Ovary (tissue), 9 donors: ENCODE results near the gene SH3RF1. TPM values are rescaled to one million over a fixed set of nuclear protein-coding genes. Genes with fewer than 3 reads are reported as not detected.
A peak's percentile ranks its signal among the peaks of the same experiment; 100 is the strongest.

Source experiments
- DNase-seq, 5 donors: peaks; one replicate each; pipeline ENCODE4 v3.0.0-alpha.2; 2019 to 2020
- H3K27ac ChIP-seq, 2 donors: fragments of 200-600 bp; one replicate each; pipeline versions ENCODE4 v1.5.1 to v1.8.0; 2019 to 2022
- H3K27me3 ChIP-seq: fragments of 200-600 bp; one replicate; pipeline ENCODE4 v1.8.0; 2022
- H3K36me3 ChIP-seq: fragments of 200-600 bp; sonication (generic); one replicate; pipeline ENCODE4 v1.5.1; 2019
- H3K4me1 ChIP-seq: one replicate; pipeline ENCODE4 v1.8.1; 2013; ENCODE audit warnings: mild to moderate bottlenecking, moderate library complexity; ENCODE audit not compliant: insufficient read depth
- H3K4me3 ChIP-seq: fragments of 200-600 bp; sonication (generic); one replicate; pipeline ENCODE4 v1.5.1; 2017
- H3K9me3 ChIP-seq, 2 donors: fragments of 200-600 bp in 1 of 2; sonication (generic) in 1 of 2; one replicate each; pipeline versions ENCODE4 v1.5.1 to v1.8.1; 2013 to 2019; ENCODE audit warnings: mild to moderate bottlenecking in 1 of 2, moderate library complexity in 1 of 2
- CTCF ChIP-seq, 3 donors: fragments of 450-650 bp in 2 of 3; fragments of 200-600 bp in 1 of 3; IDR thresholded peaks; one replicate each; pipeline versions ENCODE4 v1.5.1 to v1.8.0; 2016 to 2022; ENCODE audit warnings: antibody characterized with exemption in 3 of 3, mild to moderate bottlenecking in 1 of 3
- EP300 ChIP-seq: sonication (generic); formaldehyde crosslinking; IDR thresholded peaks from one replicate; pipeline ENCODE4 v1.6.1; 2017; ENCODE audit warnings: antibody characterized with exemption
- POLR2A ChIP-seq: fragments of 450-650 bp; IDR thresholded peaks from one replicate; pipeline ENCODE4 v1.6.1; 2017; ENCODE audit warnings: antibody characterized with exemption, mild to moderate bottlenecking, moderate library complexity
- WGBS, 3 donors: extraction: QIAGEN DNeasy Blood & Tissue Kit in 1 of 3; methylation state at CpG; one replicate each; pipeline versions ENCODE4 v1.1.5 to v1.1.7; 2013 to 2017; 5-methylcytosine and 5-hydroxymethylcytosine counted together
- intact Hi-C, 4 donors: fragments of 100-400 bp; cut with DNase I; formaldehyde crosslinking; loops; one replicate each; pipeline versions ENCODE4 v1.11.0 to v1.15.1; 2022 to 2023
- polyA plus RNA-seq, 2 donors: library from polyadenylated mRNA; stranded (reverse); fragments of 200-250 nt in 1 of 2; fragments of 350-450 nt in 1 of 2; fragmentation: Illumina TruSeq in 1 of 2; extraction: RNeasy Lipid Tissue Mini Kit (QIAGEN cat#74804) in 1 of 2; gene quantifications; one replicate each; pipeline ENCODE4 v1.2.3, GENCODE V29; 2013 to 2014
- total RNA-seq, 7 donors: library from RNA; depleted of rRNA in 2 of 7; stranded (reverse); fragments of >200 nt in 2 of 7; fragmentation: NEBNext Ultra II Directional in 3 of 7; extraction: Animal tissue kit (Norgen Biotek cat#: 25700) in 3 of 7; gene quantifications; one replicate each; pipeline versions ENCODE4 v1.1.0 to v1.2.4, GENCODE V29; 2016 to 2023
- donor health status: DM: no; HTN: no; CAD: no; lungs with moderate emphysema.
- donor health status: DM: no; HTN: no; CAD: no.
- donor health status: Bipolar disorder and iron deficiency.
- donor health status: DM: yes; HTN: yes; CAD: no.
- donor health status: DM: no; HTN: no; CAD: no.
- donor health status: DM: yes; HTN: yes; CAD: no.

SH3RF1 gene
- total and polyA plus RNA-seq, 9 donors: 8.2 to 32.6 (median 22.3) TPM

GRCh38 chr4:169098532-169098931 is 172.2 kb downstream of the SH3RF1 start:
- WGBS, 3 donors: 91 to 94% (median 93%) methylated on average over 2 of the region's 2 CpGs
- H3K27me3 ChIP-seq: no peaks in the 10 kb centered on the region
- no peak for DNase-seq
- no peak for TF ChIP-seq POLR2A
- TF ChIP-seq CTCF (IDR thresholded peaks at IDR 0.05): no peak
- TF ChIP-seq EP300: no peak
- H3K27ac ChIP-seq: peak overlapping the region in 1 of 2 donors; percentile 28
- intact Hi-C loops: no loop called here
- no peaks in the 10 kb centered on the region for H3K36me3 ChIP-seq
- H3K4me3 ChIP-seq: no peak overlapping the region
- H3K9me3 ChIP-seq: no peaks in the 10 kb centered on the region
- H3K4me1 ChIP-seq: peaks cover 9% of the 10 kb centered on the region

GRCh38 chr4:169098054-169098497 is 172.7 kb downstream of the SH3RF1 start:
- H3K27me3 ChIP-seq: no peaks in the 10 kb centered on the region
- H3K4me1 ChIP-seq: peaks cover 9% of the 10 kb centered on the region
- TF ChIP-seq EP300 (no peak), POLR2A (no peak), CTCF (IDR thresholded peaks at IDR 0.05) (no peak)
- H3K9me3 ChIP-seq: no peaks in the 10 kb centered on the region
- no peaks in the 10 kb centered on the region for H3K36me3 ChIP-seq
- WGBS, 3 donors: 92 to 98% (median 92%) methylated on average over 2 of the region's 2 CpGs
- H3K4me3 ChIP-seq: no peak overlapping the region
- intact Hi-C loops: no loop called here
- DNase-seq: no peak
- H3K27ac ChIP-seq: no peak overlapping the region

GRCh38 chr4:169096221-169096620 is 174.5 kb downstream of the SH3RF1 start:
- intact Hi-C loops: loop anchor here in 1 of 4 donors (2.0 kb wide), 1 partner anchor 73 kb away; no protein-coding TSS in a partner anchor
- Histone ChIP-seq H3K4me3 (no peak overlapping the region), H3K27ac (no peak overlapping the region), H3K36me3 (no peaks in the 10 kb centered on the region), H3K9me3 (no peaks in the 10 kb centered on the region), H3K4me1 (peaks cover 9% of the 10 kb centered on the region), H3K27me3 (no peaks in the 10 kb centered on the region)
- no peak for DNase-seq
- TF ChIP-seq EP300: no peak
- TF ChIP-seq CTCF (IDR thresholded peaks at IDR 0.05): no peak
- TF ChIP-seq POLR2A: no peak
- 86 to 90% (median 90%) methylated on average over 4 of the region's 4 CpGs for WGBS, 3 donors

- no peaks in the 10 kb centered on the region for H3K27me3 ChIP-seq
- H3K9me3 ChIP-seq: no peaks in the 10 kb centered on the region
- H3K36me3 ChIP-seq: no peaks in the 10 kb centered on the region
- peaks cover 2% of the 10 kb centered on the region for H3K4me1 ChIP-seq
- no peak overlapping the region for H3K27ac ChIP-seq
- TF ChIP-seq EP300: no peak
- TF ChIP-seq CTCF (IDR thresholded peaks at IDR 0.05): no peak
- no peak for TF ChIP-seq POLR2A
- intact Hi-C loops: no loop called here
- WGBS, 3 donors: 90 to 97% (median 96%) methylated on average over 4 of the region's 4 CpGs
- no peak overlapping the region for H3K4me3 ChIP-seq
- DNase-seq: no peak
Measured at GRCh38 chr4:169094656-169095231, 176.0 kb downstream of the SH3RF1 start.
